Measurements from ENCODE around the gene EIF1.
A peak's percentile ranks its signal among the peaks of the same experiment; 100 is the strongest.
"Not testable (repeated sequence)": the region's sequence is repeated elsewhere in the genome, so short reads cannot be mapped to it uniquely, and the experiment has no call there.

Gene EIF1

DNA sequence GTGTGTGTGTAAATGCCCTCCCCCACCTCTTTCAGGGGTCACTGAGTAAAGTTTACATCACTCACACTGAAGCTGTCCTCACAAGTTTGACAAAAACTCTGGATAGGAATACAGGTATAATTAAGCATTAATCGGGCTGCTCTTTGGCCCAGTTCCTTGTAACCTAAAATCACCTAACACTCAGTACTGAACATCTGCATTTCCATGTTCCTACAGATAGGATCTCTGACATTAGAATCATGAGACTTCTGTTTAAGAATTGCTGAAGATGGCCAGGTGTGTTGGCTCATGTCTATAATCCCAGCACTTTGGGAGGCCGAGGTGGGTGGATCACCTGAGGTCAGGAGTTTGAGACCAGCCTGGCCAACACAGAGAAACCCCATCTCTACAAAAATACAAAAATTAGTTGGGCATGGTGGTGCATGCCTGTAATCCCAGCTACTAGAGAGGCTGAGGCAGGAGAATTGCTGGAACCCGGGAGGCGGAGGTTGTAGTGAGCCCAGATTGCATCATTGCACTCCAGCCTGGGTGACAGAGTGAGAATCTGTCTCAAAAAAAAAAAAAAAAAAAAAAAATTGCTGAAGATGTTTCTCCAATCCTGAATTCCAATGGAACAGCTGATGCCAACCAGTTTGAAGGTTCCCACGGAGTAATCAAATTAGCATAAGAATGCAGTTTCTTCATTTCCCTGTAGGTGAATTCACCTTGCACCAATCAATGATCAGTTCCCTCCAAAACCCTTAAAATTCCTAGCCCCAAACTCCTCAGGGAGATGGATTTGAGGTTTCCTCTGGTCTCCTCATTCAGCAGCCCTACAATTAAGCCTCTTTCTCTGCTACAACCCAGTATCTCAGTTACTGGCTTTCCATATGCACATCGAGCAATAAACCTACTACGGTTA is 13.3 kb upstream of the EIF1 start:
- H2AK5ac ChIP-seq (ENCODE audit: low read depth, low read length); H3K4me1 ChIP-seq (ENCODE audit: control insufficient read depth in 2 of 2, insufficient read depth in 1 of 2, low read depth in 1 of 2, low read length in 2 of 2); H2BK120ac ChIP-seq (ENCODE audit: low read depth, low read length); DNase-seq (ENCODE audit: low spot score); H3K36me3 ChIP-seq (replicated peaks in 1 of 2; ENCODE audit: control insufficient read depth in 2 of 2, insufficient read depth in 2 of 2, low read length in 2 of 2); H3K27me3 ChIP-seq (ENCODE audit: control insufficient read depth in 3 of 3, insufficient read depth in 3 of 3, low read depth in 1 of 3, low read length in 3 of 3); H3K4me2 ChIP-seq (ENCODE audit: insufficient read depth, low read length, poor library complexity, severe bottlenecking); H3K4ac ChIP-seq (ENCODE audit: low read length); H3K9me3 ChIP-seq (replicated peaks in 1 of 2; ENCODE audit: control insufficient read depth in 2 of 2, insufficient read depth in 1 of 2, low read depth in 1 of 2, low read length in 2 of 2); H3K18ac ChIP-seq (ENCODE audit: low read length); H3K9ac ChIP-seq (ENCODE audit: low read depth, low read length, poor library complexity); H2AFZ ChIP-seq (ENCODE audit: low read length); H2BK12ac ChIP-seq (ENCODE audit: low read length); H3K23ac ChIP-seq (ENCODE audit: low read depth, low read length, poor library complexity); H3K4me3 ChIP-seq (ENCODE audit: low read length in 2 of 2); H4K8ac ChIP-seq (ENCODE audit: low read depth, low read length); H3K79me1 ChIP-seq (ENCODE audit: low read depth, low read length); H2BK5ac ChIP-seq (ENCODE audit: low read length); H3K14ac ChIP-seq (ENCODE audit: low read length); H4K91ac ChIP-seq (ENCODE audit: low read depth, low read length, poor library complexity); H3K27ac ChIP-seq (replicated peaks; ENCODE audit: low read length); H2BK15ac ChIP-seq (ENCODE audit: low read length): not testable (repeated sequence)
- WGBS, 2 donors (ENCODE audit: extremely low coverage in 2 of 2, insufficient read length in 2 of 2, insufficient replicate concordance in 1 of 2) = no CpG with 5 or more reads among the region's 7 CpGs

DNA sequence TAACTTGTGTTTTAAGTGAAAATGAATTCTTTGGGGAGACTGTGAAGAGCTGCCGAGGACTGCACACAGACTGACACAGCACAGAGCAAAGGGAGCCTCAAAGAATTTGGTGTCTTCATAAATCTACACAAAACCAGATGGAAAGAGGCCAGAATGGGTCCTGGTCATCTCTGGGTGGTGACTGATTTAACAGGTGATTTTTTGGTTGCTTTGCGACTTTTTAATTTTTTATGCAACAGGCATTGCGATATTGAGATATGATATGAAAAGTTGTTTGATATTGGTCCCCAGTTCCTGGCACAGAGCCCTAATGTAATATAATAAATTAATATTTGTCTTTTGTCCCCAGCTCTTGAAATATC is 12.6 kb upstream of the EIF1 start:
- H3K79me1 ChIP-seq (ENCODE audit: low read depth, low read length) = no peaks in the 10 kb centered on the region
- H3K23ac ChIP-seq (ENCODE audit: low read depth, low read length, poor library complexity) = no peak overlapping the region
- no peak overlapping the region for H2BK12ac ChIP-seq (ENCODE audit: low read length)
- no peak overlapping the region for H3K4ac ChIP-seq (ENCODE audit: low read length)
- WGBS, 2 donors (ENCODE audit: extremely low coverage in 2 of 2, insufficient read length in 2 of 2, insufficient replicate concordance in 1 of 2) = no CpG with 5 or more reads among the region's 3 CpGs
- H3K14ac ChIP-seq (ENCODE audit: low read length) = no peak overlapping the region
- no peak overlapping the region for H2BK5ac ChIP-seq (ENCODE audit: low read length)
- H3K18ac ChIP-seq (ENCODE audit: low read length) = no peak overlapping the region
- no peak overlapping the region for H2BK15ac ChIP-seq (ENCODE audit: low read length)
- no peaks in the 10 kb centered on the region for H3K36me3 ChIP-seq (replicated peaks in 1 of 2; ENCODE audit: control insufficient read depth in 2 of 2, insufficient read depth in 2 of 2, low read length in 2 of 2)
- no peaks in the 10 kb centered on the region for H3K27me3 ChIP-seq (ENCODE audit: control insufficient read depth in 3 of 3, insufficient read depth in 3 of 3, low read depth in 1 of 3, low read length in 3 of 3)
- no peaks in the 10 kb centered on the region for H3K9me3 ChIP-seq (replicated peaks in 1 of 2; ENCODE audit: control insufficient read depth in 2 of 2, insufficient read depth in 1 of 2, low read depth in 1 of 2, low read length in 2 of 2)
- H2BK120ac ChIP-seq (ENCODE audit: low read depth, low read length) = no peak overlapping the region
- H3K4me3 ChIP-seq (ENCODE audit: low read length in 2 of 2) = no peak overlapping the region
- H2AK5ac ChIP-seq (ENCODE audit: low read depth, low read length) = no peak overlapping the region
- peaks cover 4 to 5% of the 10 kb centered on the region in 2 donors for H3K4me1 ChIP-seq (ENCODE audit: control insufficient read depth in 2 of 2, insufficient read depth in 1 of 2, low read depth in 1 of 2, low read length in 2 of 2)
- no peak overlapping the region for H2AFZ ChIP-seq (ENCODE audit: low read length)
- no peak overlapping the region for H3K4me2 ChIP-seq (ENCODE audit: insufficient read depth, low read length, poor library complexity, severe bottlenecking)
- no peak overlapping the region for H3K27ac ChIP-seq (replicated peaks; ENCODE audit: low read length)
- DNase-seq (ENCODE audit: low spot score) = no peak
- no peak overlapping the region for H3K9ac ChIP-seq (ENCODE audit: low read depth, low read length, poor library complexity)
- H4K8ac ChIP-seq (ENCODE audit: low read depth, low read length) = no peak overlapping the region
- no peak overlapping the region for H4K91ac ChIP-seq (ENCODE audit: low read depth, low read length, poor library complexity)

DNA sequence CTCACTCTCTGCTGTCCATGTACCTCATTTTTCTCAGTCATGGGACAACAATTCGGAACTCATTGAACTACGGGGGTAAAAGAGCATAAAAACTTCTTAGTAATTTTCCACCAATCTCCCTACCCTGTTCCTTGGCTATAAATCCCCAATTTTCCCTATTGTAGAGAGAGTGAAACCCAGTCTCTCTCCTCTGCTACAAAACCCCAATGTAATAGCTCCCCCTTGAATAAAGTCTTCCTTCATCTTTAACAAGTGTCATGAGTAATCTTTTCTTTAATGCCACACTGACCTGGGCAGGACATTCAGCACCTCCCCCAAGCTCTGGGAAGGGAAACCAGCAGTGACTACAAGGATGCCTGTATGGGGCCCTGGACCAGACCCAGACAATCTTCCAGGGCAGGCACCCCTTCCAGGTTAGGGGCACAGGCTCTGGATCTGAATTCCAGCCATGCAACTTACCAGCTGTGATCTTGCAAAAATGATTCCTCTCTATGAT is 10.2 kb upstream of the EIF1 start:
- H3K27me3 ChIP-seq (ENCODE audit: control insufficient read depth in 3 of 3, insufficient read depth in 3 of 3, low read depth in 1 of 3, low read length in 3 of 3) = no peaks in the 10 kb centered on the region
- H3K4me2 ChIP-seq (ENCODE audit: insufficient read depth, low read length, poor library complexity, severe bottlenecking) = no peak overlapping the region
- no peak overlapping the region for H3K18ac ChIP-seq (ENCODE audit: low read length)
- no peaks in the 10 kb centered on the region for H3K9me3 ChIP-seq (replicated peaks in 1 of 2; ENCODE audit: control insufficient read depth in 2 of 2, insufficient read depth in 1 of 2, low read depth in 1 of 2, low read length in 2 of 2)
- H3K27ac ChIP-seq (replicated peaks; ENCODE audit: low read length) = no peak overlapping the region
- no peak overlapping the region for H4K8ac ChIP-seq (ENCODE audit: low read depth, low read length)
- H3K36me3 ChIP-seq (replicated peaks in 1 of 2; ENCODE audit: control insufficient read depth in 2 of 2, insufficient read depth in 2 of 2, low read length in 2 of 2) = no peaks in the 10 kb centered on the region
- no peak for DNase-seq (ENCODE audit: low spot score)
- no peak overlapping the region for H2AK5ac ChIP-seq (ENCODE audit: low read depth, low read length)
- H2BK5ac ChIP-seq (ENCODE audit: low read length) = no peak overlapping the region
- no peak overlapping the region for H2BK12ac ChIP-seq (ENCODE audit: low read length)
- H3K9ac ChIP-seq (ENCODE audit: low read depth, low read length, poor library complexity) = no peak overlapping the region
- H2BK120ac ChIP-seq (ENCODE audit: low read depth, low read length) = no peak overlapping the region
- H4K91ac ChIP-seq (ENCODE audit: low read depth, low read length, poor library complexity) = no peak overlapping the region
- H3K14ac ChIP-seq (ENCODE audit: low read length) = no peak overlapping the region
- H3K79me1 ChIP-seq (ENCODE audit: low read depth, low read length) = no peaks in the 10 kb centered on the region
- no peak overlapping the region for H3K23ac ChIP-seq (ENCODE audit: low read depth, low read length, poor library complexity)
- H2AFZ ChIP-seq (ENCODE audit: low read length) = peak overlapping the region; percentile 79
- peaks cover 6 to 7% of the 10 kb centered on the region in 2 donors for H3K4me1 ChIP-seq (ENCODE audit: control insufficient read depth in 2 of 2, insufficient read depth in 1 of 2, low read depth in 1 of 2, low read length in 2 of 2)
- no peak overlapping the region for H3K4me3 ChIP-seq (ENCODE audit: low read length in 2 of 2)
- no peak overlapping the region for H2BK15ac ChIP-seq (ENCODE audit: low read length)
- no CpG with 5 or more reads among the region's 2 CpGs for WGBS, 2 donors (ENCODE audit: extremely low coverage in 2 of 2, insufficient read length in 2 of 2, insufficient replicate concordance in 1 of 2)
- no peak overlapping the region for H3K4ac ChIP-seq (ENCODE audit: low read length)

DNA sequence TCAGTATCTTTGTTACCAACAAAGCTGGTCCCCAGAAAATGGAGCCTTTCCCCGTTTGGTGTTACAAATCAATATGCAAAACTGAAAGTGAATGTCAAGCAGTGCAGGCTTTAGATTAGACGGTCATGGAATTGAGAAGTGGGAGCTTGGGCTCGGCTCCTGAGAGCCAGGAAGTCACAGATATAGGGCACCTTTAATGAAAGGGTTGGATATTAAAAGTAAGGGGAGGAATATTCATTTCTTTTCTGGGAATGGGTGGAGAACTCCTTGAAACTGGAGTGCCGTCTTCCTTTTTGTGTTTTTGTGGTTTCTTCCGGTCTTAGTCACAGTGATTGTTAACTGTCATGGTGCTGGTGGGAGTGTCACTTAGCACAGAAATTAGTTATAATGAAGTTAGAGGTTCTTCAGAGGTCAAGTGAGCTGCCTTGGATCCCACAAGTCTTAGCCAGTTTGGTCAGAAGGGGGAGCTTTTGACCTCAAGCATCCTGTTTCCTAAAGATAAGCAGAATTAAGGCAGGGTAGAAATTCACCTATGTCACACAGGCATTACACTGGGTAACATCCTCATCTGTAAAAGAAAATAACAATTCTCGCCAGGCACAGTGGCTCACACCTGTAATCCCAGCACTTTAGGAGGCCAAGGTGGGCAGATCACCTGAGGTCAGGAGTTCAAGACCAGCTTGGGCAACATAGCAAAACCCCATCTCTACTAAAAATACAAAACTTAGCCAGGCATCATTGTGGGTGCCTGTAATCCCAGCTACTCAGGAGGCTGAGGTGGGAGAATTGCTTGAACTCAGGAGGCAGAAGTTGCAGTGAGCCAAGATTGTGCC is 9.6 kb upstream of the EIF1 start:
- H3K9ac ChIP-seq (ENCODE audit: low read depth, low read length, poor library complexity) = no peak overlapping the region
- H2BK12ac ChIP-seq (ENCODE audit: low read length) = no peak overlapping the region
- DNase-seq (ENCODE audit: low spot score) = no peak
- no peaks in the 10 kb centered on the region for H3K36me3 ChIP-seq (replicated peaks in 1 of 2; ENCODE audit: control insufficient read depth in 2 of 2, insufficient read depth in 2 of 2, low read length in 2 of 2)
- H3K4me1 ChIP-seq (ENCODE audit: control insufficient read depth in 2 of 2, insufficient read depth in 1 of 2, low read depth in 1 of 2, low read length in 2 of 2) = peaks cover 13% of the 10 kb centered on the region in 2 donors
- no peak overlapping the region for H2BK15ac ChIP-seq (ENCODE audit: low read length)
- H3K79me1 ChIP-seq (ENCODE audit: low read depth, low read length) = no peaks in the 10 kb centered on the region
- H3K14ac ChIP-seq (ENCODE audit: low read length) = no peak overlapping the region
- no peak overlapping the region for H2BK120ac ChIP-seq (ENCODE audit: low read depth, low read length)
- H3K4me3 ChIP-seq (ENCODE audit: low read length in 2 of 2) = no peak overlapping the region
- H3K27ac ChIP-seq (replicated peaks; ENCODE audit: low read length) = no peak overlapping the region
- H2AFZ ChIP-seq (ENCODE audit: low read length) = peak overlapping the region; percentile 79
- no CpG with 5 or more reads among the region's 6 CpGs for WGBS, 2 donors (ENCODE audit: extremely low coverage in 2 of 2, insufficient read length in 2 of 2, insufficient replicate concordance in 1 of 2)
- no peak overlapping the region for H3K4ac ChIP-seq (ENCODE audit: low read length)
- H3K23ac ChIP-seq (ENCODE audit: low read depth, low read length, poor library complexity) = no peak overlapping the region
- H2AK5ac ChIP-seq (ENCODE audit: low read depth, low read length) = no peak overlapping the region
- H4K91ac ChIP-seq (ENCODE audit: low read depth, low read length, poor library complexity) = no peak overlapping the region
- no peak overlapping the region for H4K8ac ChIP-seq (ENCODE audit: low read depth, low read length)
- H3K4me2 ChIP-seq (ENCODE audit: insufficient read depth, low read length, poor library complexity, severe bottlenecking) = no peak overlapping the region
- H2BK5ac ChIP-seq (ENCODE audit: low read length) = no peak overlapping the region
- H3K18ac ChIP-seq (ENCODE audit: low read length) = no peak overlapping the region
- H3K9me3 ChIP-seq (replicated peaks in 1 of 2; ENCODE audit: control insufficient read depth in 2 of 2, insufficient read depth in 1 of 2, low read depth in 1 of 2, low read length in 2 of 2) = no peaks in the 10 kb centered on the region
- no peaks in the 10 kb centered on the region for H3K27me3 ChIP-seq (ENCODE audit: control insufficient read depth in 3 of 3, insufficient read depth in 3 of 3, low read depth in 1 of 3, low read length in 3 of 3)
